Tibial nerve (tissue), 4 donors: ENCODE data around the gene KCNN4. TPM values are rescaled to one million over a fixed set of nuclear protein-coding genes. Genes with fewer than 3 reads are reported as not detected.

Experiments
- DNase-seq, 2 donors: peaks; one replicate each; pipeline ENCODE4 v3.0.0-alpha.2; 2019; ENCODE audit warnings: low spot score in 2 of 2
- H3K27ac ChIP-seq, 4 donors: fragments of 200-600 bp; sonication (generic) in 3 of 4; one replicate each; pipeline ENCODE4 v1.5.1; 2017 to 2019; ENCODE audit warnings: mild to moderate bottlenecking in 1 of 4
- H3K27me3 ChIP-seq, 2 donors: fragments of 200-600 bp; sonication (generic) in 1 of 2; one replicate each; pipeline versions ENCODE4 v1.5.1 to v1.6.0; 2017 to 2019
- H3K36me3 ChIP-seq, 3 donors: fragments of 200-600 bp; sonication (generic); one replicate each; pipeline ENCODE4 v1.5.1; 2018 to 2019
- H3K4me1 ChIP-seq, 4 donors: fragments of 200-600 bp; sonication (generic) in 3 of 4; one replicate each; pipeline ENCODE4 v1.5.1; 2017 to 2019
- H3K4me3 ChIP-seq, 4 donors: fragments of 200-600 bp; sonication (generic) in 3 of 4; one replicate each; pipeline ENCODE4 v1.5.1; 2017 to 2019; ENCODE audit warnings: mild to moderate bottlenecking in 1 of 4, moderate library complexity in 1 of 4
- H3K9me3 ChIP-seq, 4 donors: fragments of 200-600 bp; sonication (generic) in 3 of 4; one replicate each; pipeline ENCODE4 v1.5.1; 2017 to 2019
- CTCF ChIP-seq, 5 experiments: fragments of 200-600 bp in 3 of 5; fragments of 450-650 bp in 2 of 5; sonication (generic) in 3 of 5; IDR thresholded peaks; one replicate each; pipeline ENCODE4 v1.5.1; 2016 to 2019; ENCODE audit warnings: antibody characterized with exemption in 5 of 5, mild to moderate bottlenecking in 3 of 5, moderate library complexity in 2 of 5
- EP300 ChIP-seq, 2 donors: sonication (generic); formaldehyde crosslinking; IDR thresholded peaks; one replicate each; pipeline ENCODE4 v1.6.1; 2017; ENCODE audit warnings: antibody characterized with exemption in 2 of 2, mild to moderate bottlenecking in 1 of 2
- POLR2A ChIP-seq, 2 donors: fragments of 450-650 bp; IDR thresholded peaks; one replicate each; pipeline ENCODE4 v1.6.1; 2017; ENCODE audit warnings: antibody characterized with exemption in 2 of 2, mild to moderate bottlenecking in 2 of 2, moderate library complexity in 2 of 2
- WGBS, 2 donors: methylation state at CpG; one replicate each; pipeline ENCODE4 v1.1.5; 2018; 5-methylcytosine and 5-hydroxymethylcytosine counted together
- total RNA-seq, 4 donors: library from RNA; depleted of rRNA; stranded (reverse); fragments of >200 nt; gene quantifications; one replicate each; pipeline ENCODE4 v1.1.0, GENCODE V29; 2016

KCNN4 gene
- total RNA-seq, 4 donors from 2014 or later = 4.6 to 18.3 (median 6.8) TPM

DNA sequence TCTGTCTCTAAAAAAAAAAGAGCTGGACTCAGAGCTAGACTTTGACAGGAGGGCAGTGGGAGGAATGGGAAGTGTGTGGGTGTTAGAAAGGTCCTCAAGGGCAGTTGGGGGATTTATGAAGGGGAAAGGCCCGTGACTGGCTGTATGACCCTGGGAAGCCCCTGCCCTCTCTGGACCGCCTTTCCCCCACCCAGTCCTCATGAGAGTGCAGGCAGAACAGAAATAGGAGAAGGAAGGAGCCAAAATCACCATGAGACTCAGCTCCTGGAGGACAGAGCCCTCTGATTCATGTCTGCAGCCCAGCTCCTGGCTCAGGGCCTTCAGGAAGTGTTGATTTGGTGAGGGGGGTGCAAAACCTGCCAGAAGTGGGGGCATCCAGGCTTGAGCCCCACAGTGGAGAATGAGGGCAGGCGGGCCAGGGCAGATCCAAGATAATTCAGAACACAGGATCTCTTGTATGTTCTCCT, 17.3 kb downstream of the KCNN4 start:
- no peak for TF ChIP-seq POLR2A (IDR thresholded peaks at IDR 0.05)
- TF ChIP-seq CTCF (IDR thresholded peaks at IDR 0.05) = no peak
- TF ChIP-seq EP300 (IDR thresholded peaks at IDR 0.05) = no peak
- Histone ChIP-seq H3K27ac (peak overlapping the region in 2 of 4 donors; percentile 24 to 60), H3K4me1 (peaks cover 0 to 36% (median 18%) of the 10 kb centered on the region in 4 donors), H3K4me3 (no peak overlapping the region), H3K9me3 (no peaks in the 10 kb centered on the region), H3K27me3 (no peaks in the 10 kb centered on the region), H3K36me3 (no peaks in the 10 kb centered on the region)
- 24 to 29% methylated on average over 3 of the region's 3 CpGs for WGBS, 2 donors
- no peak for DNase-seq

DNA sequence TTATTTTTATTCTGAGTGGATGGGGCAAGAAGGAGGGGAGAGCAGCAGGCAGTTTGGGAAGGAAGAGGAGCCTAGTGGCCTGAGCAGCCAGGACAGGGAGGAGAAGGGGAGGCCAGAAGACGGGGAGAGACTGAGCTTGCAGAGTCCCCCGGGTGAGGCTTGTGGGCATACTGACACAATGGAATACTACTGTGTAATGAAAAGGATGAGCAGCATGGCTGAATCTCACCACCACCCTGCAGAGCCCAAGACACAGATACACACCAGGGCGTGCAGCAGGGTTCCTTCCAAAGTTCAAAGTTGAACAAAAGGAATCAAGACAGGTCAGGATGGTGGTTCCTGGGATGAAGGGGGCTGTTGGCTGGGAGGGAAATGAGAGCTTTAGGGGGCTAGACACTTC, 18.0 kb downstream of the KCNN4 start:
- no peak for DNase-seq
- no peak overlapping the region for H3K4me3 ChIP-seq
- no peaks in the 10 kb centered on the region for H3K27me3 ChIP-seq
- H3K27ac ChIP-seq = peak overlapping the region in 1 of 4 donors; percentile 60
- peaks cover 0 to 30% (median 18%) of the 10 kb centered on the region in 4 donors for H3K4me1 ChIP-seq
- no peaks in the 10 kb centered on the region for H3K36me3 ChIP-seq
- no peaks in the 10 kb centered on the region for H3K9me3 ChIP-seq
- 82 to 87% methylated on average over 3 of the region's 3 CpGs for WGBS, 2 donors
- no peak for TF ChIP-seq CTCF (IDR thresholded peaks at IDR 0.05)

GRCh38 chr19:43760941-43761340, 19.8 kb downstream of the KCNN4 start:
- Histone ChIP-seq H3K4me1 (peaks cover 0 to 29% (median 19%) of the 10 kb centered on the region in 4 donors), H3K36me3 (no peaks in the 10 kb centered on the region), H3K4me3 (no peak overlapping the region), H3K27ac (no peak overlapping the region), H3K9me3 (no peaks in the 10 kb centered on the region), H3K27me3 (no peaks in the 10 kb centered on the region)
- DNase-seq = no peak
- WGBS, 2 donors = 84 to 92% methylated on average over 4 of the region's 4 CpGs
- TF ChIP-seq EP300 (IDR thresholded peaks at IDR 0.05) (no peak), POLR2A (IDR thresholded peaks at IDR 0.05) (no peak), CTCF (IDR thresholded peaks at IDR 0.05) (no peak)

GRCh38 chr19:43759515-43759914, 21.3 kb downstream of the KCNN4 start:
- DNase-seq = no peak
- Histone ChIP-seq H3K4me3 (no peak overlapping the region), H3K9me3 (no peaks in the 10 kb centered on the region), H3K27ac (no peak overlapping the region), H3K36me3 (no peaks in the 10 kb centered on the region), H3K27me3 (no peaks in the 10 kb centered on the region), H3K4me1 (peaks cover 0 to 24% (median 12%) of the 10 kb centered on the region in 4 donors)
- WGBS, 2 donors = 44 to 50% methylated on average over 5 of the region's 5 CpGs
- TF ChIP-seq EP300 (IDR thresholded peaks at IDR 0.05) = no peak
- no peak for TF ChIP-seq CTCF (IDR thresholded peaks at IDR 0.05)

- H3K9me3 ChIP-seq = no peaks in the 10 kb centered on the region
- H3K4me1 ChIP-seq = peaks cover 0 to 46% (median 28%) of the 10 kb centered on the region in 4 donors
- peak overlapping the region; percentile 50 to 82 (median 72) for H3K4me3 ChIP-seq
- H3K36me3 ChIP-seq = peaks cover 0 to 14% (median 0%) of the 10 kb centered on the region in 3 donors
- TF ChIP-seq CTCF (IDR thresholded peaks at IDR 0.05) (no peak), POLR2A (IDR thresholded peaks at IDR 0.05) (no peak), EP300 (IDR thresholded peaks at IDR 0.05) (peak in 1 of 2 donors; percentile 24)
- peak; percentile 57 to 72 for DNase-seq
- WGBS, 2 donors = 1 to 2% methylated on average over 28 of the region's 28 CpGs
- H3K27me3 ChIP-seq = no peaks in the 10 kb centered on the region
- peak overlapping the region; percentile 98 to 99 (median 98) for H3K27ac ChIP-seq
Observed at GRCh38 chr19:43755256-43755801, 25.4 kb downstream of the KCNN4 start.
